CD8-positive, alpha-beta memory T cell (primary cell): ENCODE results near the gene NDP. TPM values are rescaled to one million over a fixed set of nuclear protein-coding genes. Genes with fewer than 3 reads are reported as not detected.

Source experiments
- polyA plus RNA-seq: library from polyadenylated mRNA; unstranded; fragments of 300-500 nt; fragmentation: Illumina TruSeq; gene quantifications from one replicate; pipeline ENCODE4 v1.2.3, GENCODE V29; 2021
- total RNA-seq, 2 experiments: library from RNA; stranded (reverse); gene quantifications; one replicate each; pipeline ENCODE4 v1.2.3, GENCODE V29; 2021

The NDP gene
- total and polyA plus RNA-seq, 3 experiments from 2014 or later: not detected

Other genes with a start within 250 kb of the NDP start
- gene MAOB, start 90.9 kb downstream of the NDP start, total RNA-seq: not detected
- gene MAOB, start 90.9 kb downstream of the NDP start, polyA plus RNA-seq: 0.43 TPM